ENCODE data around the gene TRIM69. TPM values are rescaled to one million over a fixed set of nuclear protein-coding genes. Genes with fewer than 3 reads are reported as not detected.

The TRIM69 gene
- total and polyA plus RNA-seq, 4 experiments from 2014 or later, result 25.8 to 42.0 (median 39.4) TPM

GRCh38 chr15:44710236-44711095 is 25.9 kb upstream of the TRIM69 start:
- Histone ChIP-seq H3K4me3 (ENCODE audit: low read length in 2 of 2) (peak overlapping the region; percentile 79 to 94), H3K4me1 (ENCODE audit: insufficient read depth, low read length) (peaks cover 28% of the 10 kb centered on the region), H3K27me3 (ENCODE audit: insufficient read depth, low read length) (no peaks in the 10 kb centered on the region), H3K36me3 (ENCODE audit: insufficient read depth, low read length) (peaks cover 31% of the 10 kb centered on the region), H3K9me3 (ENCODE audit: control insufficient read depth in 1 of 2, low read length in 2 of 2) (no peaks in the 10 kb centered on the region), H3K27ac (ENCODE audit: low read depth, low read length) (peak overlapping the region; percentile 99)
- ChIA-PET CTCF (ENCODE audit: partially characterized antibody) (interaction anchor here (0.6 to 33.6 kb wide), 18 partner anchors 8 to 157 kb away, joined by 3 to 821 read pairs (median 6); partner anchors contain the start of genes SPG11 and TRIM69), POLR2A (ENCODE audit: partially characterized antibody) (interaction anchor here (0.6 to 39.7 kb wide), 33 partner anchors 13 to 877 kb away, joined by 3 to 5737 read pairs (median 5); partner anchors contain the start of genes CTDSPL2, EIF3J, GOLM2 and SORD)
- intact Hi-C loops (cut with micrococcal nuclease), result loop anchor here (1.0 to 2.0 kb wide), 6 partner anchors 9 to 47 kb away; partner anchors contain the start of genes SPG11 and TRIM69
- peaks cover 0 to 17% (median under 1%) of the 10 kb centered on the region in 8 donors for H3K9me3 Mint-ChIP-seq
- DNase-seq, result peak; percentile 41 to 59 (median 51)
- peak overlapping the region; percentile 90 to 100 (median 99) for H3K4me3 Mint-ChIP-seq
- H3K27me3 Mint-ChIP-seq, result no peaks in the 10 kb centered on the region
- peaks cover 24 to 64% (median 40%) of the 10 kb centered on the region in 4 donors for H3K4me1 Mint-ChIP-seq
- H3K27ac Mint-ChIP-seq, result peak overlapping the region; percentile 100
- peaks cover 52 to 58% of the 10 kb centered on the region in 2 donors for H3K36me3 Mint-ChIP-seq

DNA sequence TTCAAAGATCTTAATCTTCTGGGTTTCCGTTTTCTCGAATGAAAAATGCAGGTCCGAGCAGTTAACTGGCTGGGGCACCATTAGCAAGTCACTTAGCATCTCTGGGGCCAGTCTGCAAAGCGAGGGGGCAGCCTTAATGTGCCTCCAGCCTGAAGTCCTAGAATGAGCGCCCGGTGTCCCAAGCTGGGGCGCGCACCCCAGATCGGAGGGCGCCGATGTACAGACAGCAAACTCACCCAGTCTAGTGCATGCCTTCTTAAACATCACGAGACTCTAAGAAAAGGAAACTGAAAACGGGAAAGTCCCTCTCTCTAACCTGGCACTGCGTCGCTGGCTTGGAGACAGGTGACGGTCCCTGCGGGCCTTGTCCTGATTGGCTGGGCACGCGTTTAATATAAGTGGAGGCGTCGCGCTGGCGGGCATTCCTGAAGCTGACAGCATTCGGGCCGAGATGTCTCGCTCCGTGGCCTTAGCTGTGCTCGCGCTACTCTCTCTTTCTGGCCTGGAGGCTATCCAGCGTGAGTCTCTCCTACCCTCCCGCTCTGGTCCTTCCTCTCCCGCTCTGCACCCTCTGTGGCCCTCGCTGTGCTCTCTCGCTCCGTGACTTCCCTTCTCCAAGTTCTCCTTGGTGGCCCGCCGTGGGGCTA is 25.1 kb upstream of the TRIM69 start, which contains the start of the genes B2M and PATL2:
B2M (plus strand) TSS at position 422 of the 647 bp plus-strand sequence; CDS start at position 452, 30 bp downstream.
PATL2 (minus strand) TSS at position 228 of the 647 bp plus-strand sequence. CDS start 34,833 bp downstream, outside the sequence.
- no peaks in the 10 kb centered on the region for H3K9me3 ChIP-seq (ENCODE audit: control insufficient read depth in 1 of 2, low read length in 2 of 2)

GRCh38 chr15:44711743-44712345 is 24.5 kb upstream of the TRIM69 start:
- peak overlapping the region; percentile 99 for H3K27ac ChIP-seq (ENCODE audit: low read depth, low read length)
- Mint-ChIP-seq H3K9me3 (peaks cover 0 to 17% (median 0%) of the 10 kb centered on the region in 8 donors), H3K27ac (peak overlapping the region; percentile 100), H3K4me1 (peaks cover 36 to 78% (median 52%) of the 10 kb centered on the region in 4 donors), H3K27me3 (no peaks in the 10 kb centered on the region), H3K4me3 (peak overlapping the region; percentile 90 to 100 (median 99)), H3K36me3 (peaks cover 66 to 67% of the 10 kb centered on the region in 2 donors)
- no peaks in the 10 kb centered on the region for H3K27me3 ChIP-seq (ENCODE audit: insufficient read depth, low read length)
- intact Hi-C loops (cut with micrococcal nuclease), result loop anchor here (1.0 to 2.0 kb wide), 6 partner anchors 7 to 49 kb away; partner anchors contain the start of genes SPG11 and TRIM69
- H3K36me3 ChIP-seq (ENCODE audit: insufficient read depth, low read length), result peaks cover 45% of the 10 kb centered on the region
- H3K9me3 ChIP-seq (ENCODE audit: control insufficient read depth in 1 of 2, low read length in 2 of 2), result no peaks in the 10 kb centered on the region
- DNase-seq, result peak in 4 of 5 donors; percentile 66 to 71 (median 68)
- H3K4me1 ChIP-seq (ENCODE audit: insufficient read depth, low read length), result peaks cover 41% of the 10 kb centered on the region
- POLR2A ChIA-PET (ENCODE audit: partially characterized antibody), result interaction anchor here (0.8 to 39.7 kb wide), 32 partner anchors 14 to 879 kb away, joined by 3 to 5737 read pairs (median 5); partner anchors contain the start of genes CTDSPL2, EIF3J, GOLM2 and SORD
- peak overlapping the region; percentile 94 for H3K4me3 ChIP-seq (ENCODE audit: low read length in 2 of 2)
- CTCF ChIA-PET (ENCODE audit: partially characterized antibody), result interaction anchor here (1.3 to 33.6 kb wide), 10 partner anchors 13 to 134 kb away, joined by 4 to 821 read pairs (median 15); partner anchors contain the start of genes SPG11 and TRIM69

More for the DNA sequence above, 25.1 kb upstream of the TRIM69 start, which contains the start of the genes B2M and PATL2:
- intact Hi-C loops (cut with micrococcal nuclease), result loop anchor here (1.0 to 2.0 kb wide), 5 partner anchors 8 to 48 kb away; partner anchors contain the start of genes SPG11 and TRIM69
- Histone ChIP-seq H3K36me3 (ENCODE audit: insufficient read depth, low read length) (peaks cover 38% of the 10 kb centered on the region), H3K4me3 (ENCODE audit: low read length in 2 of 2) (peak within 1 kb of the TSS; percentile 94), H3K4me1 (ENCODE audit: insufficient read depth, low read length) (peaks cover 35% of the 10 kb centered on the region), H3K27me3 (ENCODE audit: insufficient read depth, low read length) (no peaks in the 10 kb centered on the region), H3K27ac (ENCODE audit: low read depth, low read length) (peak within 1 kb of the TSS; percentile 99)
- peaks cover 31 to 71% (median 47%) of the 10 kb centered on the region in 4 donors for H3K4me1 Mint-ChIP-seq
- ChIA-PET POLR2A (ENCODE audit: partially characterized antibody) (interaction anchor here (0.6 to 39.7 kb wide), 34 partner anchors 13 to 878 kb away, joined by 3 to 5737 read pairs (median 5); partner anchors contain the start of genes CTDSPL2, EIF3J, GOLM2 and SORD), CTCF (ENCODE audit: partially characterized antibody) (interaction anchor here (0.6 to 33.6 kb wide), 16 partner anchors 8 to 143 kb away, joined by 3 to 821 read pairs (median 8); partner anchors contain the start of genes SPG11 and TRIM69)
- peak within 1 kb of the TSS; percentile 90 to 100 (median 99) for H3K4me3 Mint-ChIP-seq
- H3K27ac Mint-ChIP-seq, result peak within 1 kb of the TSS; percentile 100
- peak; percentile 96 to 98 (median 97) for DNase-seq
- peaks cover 59 to 62% of the 10 kb centered on the region in 2 donors for H3K36me3 Mint-ChIP-seq
- no peaks in the 10 kb centered on the region for H3K27me3 Mint-ChIP-seq
- peaks cover 0 to 17% (median 0%) of the 10 kb centered on the region in 8 donors for H3K9me3 Mint-ChIP-seq

GRCh38 chr15:44712346-44713005 is 23.9 kb upstream of the TRIM69 start:
- peaks cover 48% of the 10 kb centered on the region for H3K4me1 ChIP-seq (ENCODE audit: insufficient read depth, low read length)

GRCh38 chr15:44713006-44713966 is 23.0 kb upstream of the TRIM69 start:
- no peaks in the 10 kb centered on the region for H3K9me3 ChIP-seq (ENCODE audit: control insufficient read depth in 1 of 2, low read length in 2 of 2)
- no peaks in the 10 kb centered on the region for H3K27me3 ChIP-seq (ENCODE audit: insufficient read depth, low read length)
- peak overlapping the region; percentile 99 for H3K27ac ChIP-seq (ENCODE audit: low read depth, low read length)
- POLR2A ChIA-PET (ENCODE audit: partially characterized antibody), result interaction anchor here (1.1 to 39.7 kb wide), 14 partner anchors 10 to 176 kb away, joined by 3 to 5737 read pairs (median 5); partner anchors contain the start of genes EIF3J, SPG11 and TRIM69
- Mint-ChIP-seq H3K9me3 (peaks cover 0 to 17% (median 0%) of the 10 kb centered on the region in 8 donors), H3K4me1 (peaks cover 48 to 86% (median 58%) of the 10 kb centered on the region in 4 donors), H3K27me3 (no peaks in the 10 kb centered on the region), H3K36me3 (peaks cover 76 to 77% of the 10 kb centered on the region in 2 donors), H3K27ac (peak overlapping the region; percentile 100), H3K4me3 (peak overlapping the region; percentile 90 to 100 (median 99))
- H3K4me3 ChIP-seq (ENCODE audit: low read length in 2 of 2), result peak overlapping the region; percentile 94
- H3K36me3 ChIP-seq (ENCODE audit: insufficient read depth, low read length), result peaks cover 59% of the 10 kb centered on the region
- intact Hi-C loops (cut with micrococcal nuclease), result no loop called here
- CTCF ChIA-PET (ENCODE audit: partially characterized antibody), result interaction anchor here (0.7 to 33.6 kb wide), 13 partner anchors 8 to 134 kb away, joined by 3 to 821 read pairs (median 4); partner anchors contain the start of genes SPG11 and TRIM69
- DNase-seq, result peak in 4 of 5 donors; percentile 40 to 48 (median 44)
- H3K4me1 ChIP-seq (ENCODE audit: insufficient read depth, low read length), result peaks cover 56% of the 10 kb centered on the region

More at GRCh38 chr15:44712346-44713005, 23.9 kb upstream of the TRIM69 start:
- peak; percentile 81 to 88 (median 84) for DNase-seq
- Histone ChIP-seq H3K9me3 (ENCODE audit: control insufficient read depth in 1 of 2, low read length in 2 of 2) (no peaks in the 10 kb centered on the region), H3K4me3 (ENCODE audit: low read length in 2 of 2) (peak overlapping the region; percentile 94), H3K27me3 (ENCODE audit: insufficient read depth, low read length) (no peaks in the 10 kb centered on the region), H3K27ac (ENCODE audit: low read depth, low read length) (peak overlapping the region; percentile 99), H3K36me3 (ENCODE audit: insufficient read depth, low read length) (peaks cover 51% of the 10 kb centered on the region)
- Mint-ChIP-seq H3K27ac (peak overlapping the region; percentile 100), H3K4me3 (peak overlapping the region; percentile 90 to 100 (median 99)), H3K36me3 (peaks cover 72 to 73% of the 10 kb centered on the region in 2 donors), H3K27me3 (no peaks in the 10 kb centered on the region), H3K9me3 (peaks cover 0 to 17% (median 0%) of the 10 kb centered on the region in 8 donors), H3K4me1 (peaks cover 41 to 84% (median 54%) of the 10 kb centered on the region in 4 donors)
- ChIA-PET POLR2A (ENCODE audit: partially characterized antibody) (interaction anchor here (1.1 to 39.7 kb wide), 18 partner anchors 9 to 133 kb away, joined by 3 to 5737 read pairs (median 6); partner anchors contain the start of genes SPG11 and TRIM69), CTCF (ENCODE audit: partially characterized antibody) (interaction anchor here (0.8 to 33.6 kb wide), 10 partner anchors 20 to 134 kb away, joined by 3 to 821 read pairs (median 9); partner anchors contain the start of genes SPG11 and TRIM69)
- intact Hi-C loops (cut with micrococcal nuclease), result loop anchor here (1.0 kb wide), 1 partner anchor 14 kb away; no protein-coding TSS in a partner anchor
